ENCODE measurements around the gene SPDYE2.
"Not testable (repeated sequence)": the region's sequence is repeated elsewhere in the genome, so short reads cannot be mapped to it uniquely, and the experiment has no call there.

SPDYE2 gene

DNA sequence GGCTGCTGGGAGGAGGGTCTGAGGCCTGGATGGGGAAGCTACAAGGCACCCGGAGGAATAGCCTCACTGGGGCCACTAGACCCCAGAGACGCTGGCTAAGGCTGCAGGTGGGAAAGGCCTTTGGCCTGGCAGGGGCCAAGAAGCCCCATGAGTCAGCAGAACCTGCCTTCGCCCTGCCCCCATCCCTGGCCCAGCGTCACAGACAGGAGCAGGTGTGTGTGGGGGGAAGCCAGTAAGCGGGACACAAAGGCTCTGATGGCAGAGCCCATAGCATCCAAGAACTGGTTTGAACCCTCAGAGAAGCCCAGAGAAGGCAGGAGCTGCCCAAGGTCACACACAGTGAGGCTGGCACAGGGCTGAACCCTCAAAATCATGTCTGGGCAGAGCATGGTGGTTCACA lies 55.8 kb downstream of the SPDYE2 start:
- DNase-seq = not testable (repeated sequence)

DNA sequence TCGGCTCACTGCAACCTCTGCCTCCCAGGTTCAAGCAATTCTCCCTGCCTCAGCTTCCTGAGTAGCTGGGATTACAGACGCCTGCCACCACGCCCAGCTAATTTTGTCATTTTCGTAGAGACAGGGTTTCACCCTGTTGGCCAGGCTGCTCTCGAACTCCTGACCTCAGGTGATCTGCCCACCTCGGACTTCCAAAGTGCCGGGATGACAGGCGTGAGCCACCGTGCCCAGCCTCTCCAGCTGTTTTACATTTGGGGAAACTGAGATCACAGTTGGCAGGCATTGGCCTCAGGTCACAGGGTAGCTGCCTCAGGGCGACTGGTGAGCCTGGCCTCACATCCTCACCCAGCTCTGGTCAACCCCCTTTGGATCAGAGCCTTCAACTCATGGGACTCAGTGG lies 58.7 kb downstream of the SPDYE2 start:
- not testable (repeated sequence) for DNase-seq

DNA sequence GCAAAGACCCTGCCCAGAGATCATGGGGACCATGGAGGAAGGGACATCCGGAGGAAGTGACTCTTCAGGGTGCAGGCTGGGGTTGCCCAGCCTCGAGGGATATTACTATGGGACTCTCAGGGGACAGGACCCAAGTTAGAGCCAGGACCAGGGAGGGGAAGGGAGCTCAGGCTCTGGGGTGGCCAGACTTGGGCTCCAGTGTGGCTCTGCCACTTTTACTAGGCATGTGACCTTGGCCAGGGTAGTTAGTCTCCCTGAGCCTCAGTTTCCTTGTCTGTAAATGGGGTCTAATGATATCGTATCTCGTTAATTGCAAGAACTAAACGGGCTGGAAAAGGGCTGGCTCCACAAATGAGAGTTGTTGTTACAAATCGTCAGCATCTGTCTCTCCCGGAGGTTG lies 59.4 kb downstream of the SPDYE2 start:
- not testable (repeated sequence) for DNase-seq

DNA sequence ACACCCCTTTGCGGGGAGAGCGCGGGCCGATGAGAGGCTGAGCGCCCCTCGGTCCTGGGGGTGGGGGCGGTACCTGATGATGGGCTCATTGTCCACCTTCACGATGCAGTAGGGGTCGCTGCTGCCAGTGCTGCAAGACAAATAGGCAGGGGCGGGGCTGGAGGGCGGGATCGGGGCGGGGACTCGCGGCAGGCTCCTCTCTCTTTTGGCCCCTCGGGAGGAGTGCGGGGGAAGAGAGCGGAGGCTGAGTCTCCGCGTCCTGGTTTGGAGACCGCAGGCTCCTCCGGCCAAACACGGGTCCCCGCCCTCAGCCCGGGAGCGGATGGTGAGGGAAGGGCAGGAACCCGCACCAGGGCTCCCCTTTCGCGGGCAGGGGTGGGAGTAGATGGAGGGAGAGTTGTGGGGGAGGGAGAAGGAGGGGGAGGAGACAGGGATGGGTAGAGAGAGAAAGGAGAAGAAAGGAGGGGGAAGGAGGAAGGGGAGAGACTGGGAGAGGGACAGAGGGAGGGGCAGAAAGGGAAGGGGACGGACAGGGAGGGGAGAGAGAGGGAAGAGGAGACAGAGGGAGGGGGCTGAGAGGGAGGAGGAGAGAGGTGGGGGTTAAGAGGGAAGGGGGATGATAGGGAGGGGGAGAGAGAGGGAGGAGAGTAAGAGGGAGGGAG lies 60.1 kb downstream of the SPDYE2 start:
- DNase-seq = not testable (repeated sequence)

DNA sequence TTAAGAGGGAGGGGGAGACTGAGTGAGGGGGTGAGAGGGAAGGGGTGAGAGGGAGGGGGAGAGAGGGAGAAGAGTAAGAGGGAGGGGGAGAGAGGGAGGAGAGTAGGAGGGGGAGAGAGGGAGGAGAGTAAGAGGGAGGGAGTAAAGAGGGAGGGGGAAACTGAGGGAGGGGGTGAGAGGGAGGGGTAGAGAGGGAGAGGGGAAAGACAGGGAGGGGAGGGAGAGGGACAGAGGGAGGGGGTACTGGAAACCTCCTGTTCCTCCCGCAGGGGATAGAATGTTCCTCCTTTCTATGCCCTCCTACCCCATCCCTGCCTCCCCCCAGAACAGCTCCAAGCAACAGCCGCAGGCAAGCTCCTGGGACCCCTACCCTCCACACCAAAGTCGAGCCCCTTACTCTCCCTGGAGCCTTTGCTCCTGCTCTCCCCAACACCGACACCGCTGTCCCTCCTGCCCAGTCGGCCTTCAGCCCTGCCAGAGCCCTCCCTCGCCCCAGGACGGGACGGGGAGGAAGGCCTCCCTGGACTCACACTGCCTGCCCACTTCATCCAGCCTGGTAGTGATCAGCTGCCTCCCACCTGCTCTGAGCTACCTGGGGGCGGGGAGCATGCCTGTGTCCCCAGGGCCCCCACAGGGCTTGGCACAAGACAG lies 60.8 kb downstream of the SPDYE2 start:
- DNase-seq = not testable (repeated sequence)
